GM19372 (cell line): ENCODE data around the gene DDN.

ENCODE experiments used
- ATAC-seq: cut with Tn5 transposase; IDR thresholded peaks from one replicate; pipeline ENCODE4 v1.9.1; 2021; ENCODE audit warnings: mild to moderate bottlenecking, low read depth, moderate library complexity; ENCODE audit not compliant: unreplicated experiment

The DDN gene

GRCh38 chr12:48985901-48986300, 13.3 kb downstream of the DDN start:
- ATAC-seq, result no peak

- no peak for ATAC-seq
Measured at GRCh38 chr12:48985475-48985897, 13.7 kb downstream of the DDN start.

DNA sequence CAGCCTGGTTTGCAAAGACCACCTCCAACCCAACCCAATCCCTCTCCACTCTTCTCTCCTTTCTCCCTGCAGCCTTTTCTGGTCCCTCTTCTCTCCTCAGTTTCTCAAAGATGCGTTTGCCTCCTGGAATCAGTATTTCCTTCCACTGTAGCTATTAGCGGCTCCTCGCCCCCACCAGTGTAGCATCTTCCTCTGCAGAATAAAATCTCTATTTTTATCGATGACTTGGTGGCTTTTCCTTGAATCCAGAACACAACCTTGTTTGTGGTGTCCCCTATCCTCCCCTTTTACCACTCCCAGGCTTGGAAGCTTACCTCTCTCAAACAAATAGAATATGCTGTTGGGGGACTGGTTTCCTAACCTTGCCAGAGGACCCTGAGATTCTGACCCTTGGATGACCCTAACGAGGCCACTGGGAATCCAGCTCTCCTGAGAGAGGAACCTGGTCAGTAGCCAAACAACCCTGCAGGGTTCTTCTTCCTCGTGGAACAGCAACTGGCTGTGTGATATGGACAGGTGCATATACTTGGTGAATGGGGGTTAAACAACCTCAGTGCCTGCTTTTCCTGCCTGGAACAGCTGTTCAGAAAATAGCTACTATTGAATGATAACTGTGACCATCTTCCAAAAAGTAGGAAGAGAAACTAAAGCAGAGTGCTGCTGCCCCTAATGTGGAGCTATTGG, 16.6 kb downstream of the DDN start:
- no peak for ATAC-seq

DNA sequence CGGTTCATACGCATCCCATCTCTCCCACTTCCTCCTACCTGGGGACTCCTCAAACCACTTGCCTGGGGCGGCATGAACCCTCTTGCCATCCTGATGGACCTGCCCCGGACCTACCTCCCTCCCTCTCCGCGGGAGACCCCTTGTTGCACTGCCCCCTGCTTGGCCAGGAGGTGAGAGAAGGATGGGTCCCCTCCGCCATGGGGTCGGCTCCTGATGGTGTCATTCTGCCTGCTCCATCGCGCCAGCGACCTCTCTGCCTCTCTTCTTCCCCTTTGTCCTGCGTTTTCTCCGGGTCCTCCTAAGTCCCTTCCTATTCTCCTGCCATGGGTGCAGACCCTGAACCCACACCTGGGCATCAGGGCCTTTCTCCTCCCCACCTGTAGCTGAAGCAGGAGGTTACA, 17.4 kb downstream of the DDN start:
- ATAC-seq, result no peak

DNA sequence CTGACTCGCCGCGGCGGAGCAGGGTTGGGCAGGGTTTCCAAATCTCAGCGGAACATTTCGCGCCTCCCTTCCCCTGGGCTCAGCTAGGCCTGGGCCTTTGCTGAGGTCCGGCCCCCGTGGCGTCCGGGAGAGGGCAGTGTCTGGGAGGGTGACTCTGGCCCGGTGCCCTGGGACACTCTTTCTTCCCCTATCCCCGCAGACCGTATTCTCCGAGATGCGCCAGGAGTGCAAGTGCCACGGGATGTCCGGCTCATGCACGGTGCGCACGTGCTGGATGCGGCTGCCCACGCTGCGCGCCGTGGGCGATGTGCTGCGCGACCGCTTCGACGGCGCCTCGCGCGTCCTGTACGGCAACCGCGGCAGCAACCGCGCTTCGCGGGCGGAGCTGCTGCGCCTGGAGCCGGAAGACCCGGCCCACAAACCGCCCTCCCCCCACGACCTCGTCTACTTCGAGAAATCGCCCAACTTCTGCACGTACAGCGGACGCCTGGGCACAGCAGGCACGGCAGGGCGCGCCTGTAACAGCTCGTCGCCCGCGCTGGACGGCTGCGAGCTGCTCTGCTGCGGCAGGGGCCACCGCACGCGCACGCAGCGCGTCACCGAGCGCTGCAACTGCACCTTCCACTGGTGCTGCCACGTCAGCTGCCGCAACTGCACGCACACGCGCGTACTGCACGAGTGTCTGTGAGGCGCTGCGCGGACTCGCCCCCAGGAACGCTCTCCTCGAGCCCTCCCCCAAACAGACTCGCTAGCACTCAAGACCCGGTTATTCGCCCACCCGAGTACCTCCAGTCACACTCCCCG, 18.0 kb downstream of the DDN start:
- no peak for ATAC-seq

DNA sequence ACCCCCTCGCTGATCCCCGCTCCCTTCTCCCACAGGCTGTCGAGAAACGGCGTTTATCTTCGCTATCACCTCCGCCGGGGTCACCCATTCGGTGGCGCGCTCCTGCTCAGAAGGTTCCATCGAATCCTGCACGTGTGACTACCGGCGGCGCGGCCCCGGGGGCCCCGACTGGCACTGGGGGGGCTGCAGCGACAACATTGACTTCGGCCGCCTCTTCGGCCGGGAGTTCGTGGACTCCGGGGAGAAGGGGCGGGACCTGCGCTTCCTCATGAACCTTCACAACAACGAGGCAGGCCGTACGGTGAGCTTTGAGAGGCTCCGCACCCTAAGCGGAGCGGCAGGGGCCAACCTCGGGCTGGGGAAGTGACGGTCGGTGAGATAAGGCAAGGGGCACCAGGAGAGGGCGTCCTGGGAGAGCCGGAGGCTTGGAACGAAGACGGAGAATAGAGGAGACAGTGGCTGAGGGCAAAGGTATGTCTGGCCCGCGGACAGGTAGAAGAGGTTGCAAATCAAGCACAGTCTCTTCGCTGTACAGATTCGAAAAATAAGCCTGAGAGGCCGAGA, 18.7 kb downstream of the DDN start:
- ATAC-seq, result no peak

DNA sequence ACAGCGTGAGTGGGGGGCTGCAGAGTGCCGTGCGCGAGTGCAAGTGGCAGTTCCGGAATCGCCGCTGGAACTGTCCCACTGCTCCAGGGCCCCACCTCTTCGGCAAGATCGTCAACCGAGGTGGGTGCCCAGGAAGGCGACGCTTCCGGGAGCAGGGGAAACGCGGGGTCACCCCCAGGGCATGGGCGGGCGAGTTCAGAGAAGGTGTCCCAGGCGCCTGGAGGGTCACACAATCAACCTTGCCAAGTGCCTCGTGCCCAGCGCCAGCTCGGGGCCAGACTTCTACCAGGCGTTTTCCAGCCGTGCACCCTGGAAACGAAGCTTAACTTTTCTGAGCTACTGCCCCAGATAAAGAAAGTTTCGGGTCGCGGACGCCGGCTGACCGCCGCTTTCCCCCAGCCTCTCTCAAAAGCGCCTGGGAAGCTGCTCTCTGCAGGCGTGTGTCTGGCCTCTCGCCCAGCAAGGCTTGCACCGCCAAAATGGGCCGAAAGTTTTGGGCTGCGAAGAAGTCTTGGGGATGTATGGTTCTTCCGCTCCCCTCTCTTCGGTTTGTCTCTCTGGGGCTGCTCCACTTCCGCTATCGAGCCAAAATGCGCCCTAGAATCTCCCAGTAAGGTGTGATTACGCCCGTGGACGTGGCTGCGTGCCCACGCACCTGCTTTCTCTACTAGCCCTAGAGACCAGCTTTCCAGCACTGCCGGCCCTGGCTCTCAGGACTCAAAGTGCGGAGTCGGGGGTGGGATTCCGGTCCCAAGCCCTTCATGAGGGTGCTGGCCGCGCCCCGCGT, 19.4 kb downstream of the DDN start:
- ATAC-seq, result no peak

DNA sequence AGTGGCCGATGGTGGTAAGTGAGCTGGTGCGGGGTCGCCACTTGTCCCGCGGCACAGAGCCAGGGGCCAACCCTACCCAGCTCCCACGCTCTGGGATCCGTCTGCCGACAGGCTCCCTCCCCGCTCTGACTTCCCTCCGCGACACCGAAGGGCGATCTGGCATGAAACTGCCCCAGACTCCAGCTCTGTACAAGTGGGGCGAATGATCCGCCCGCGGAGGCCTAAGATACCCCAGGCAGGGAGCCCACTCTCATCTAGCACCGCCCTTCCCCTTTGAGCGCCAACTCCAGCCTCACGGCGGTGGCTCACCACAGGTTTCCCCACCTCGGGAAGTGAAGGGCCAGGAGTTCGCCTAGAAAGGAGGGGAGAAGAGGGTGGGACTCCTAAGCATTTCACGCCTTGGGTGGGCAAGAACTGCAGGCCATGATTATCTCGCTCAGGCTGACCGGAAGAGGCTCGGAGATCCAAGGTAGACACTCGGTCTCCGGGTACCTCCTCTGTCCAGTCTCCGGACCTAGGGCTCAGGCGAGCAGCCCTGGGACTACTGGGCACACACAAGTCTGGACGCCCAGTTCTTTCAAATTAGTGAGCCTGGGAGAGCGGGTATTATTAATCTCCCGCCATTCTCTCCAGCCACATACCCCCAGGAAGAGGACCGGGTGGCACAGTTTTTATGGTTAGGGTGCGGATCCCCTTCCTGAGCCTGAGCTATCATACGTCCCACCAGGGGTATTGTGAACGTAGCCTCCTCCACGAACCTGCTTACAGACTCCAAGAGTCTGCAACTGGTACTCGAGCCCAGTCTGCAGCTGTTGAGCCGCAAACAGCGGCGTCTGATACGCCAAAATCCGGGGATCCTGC, 20.2 kb downstream of the DDN start:
- no peak for ATAC-seq

- peak; percentile 20 for ATAC-seq
Measured at GRCh38 chr12:48978291-48978740, 20.9 kb downstream of the DDN start, which contains the start of gene WNT1. Gene WNT1, plus strand, starts transcription at chr12:48978322. Its CDS starts 329 bp downstream, at chr12:48978651.

- ATAC-seq, result peak; percentile 54
Measured at GRCh38 chr12:48977290-48978281, 21.6 kb downstream of the DDN start.

GRCh38 chr12:48973941-48974673, 25.1 kb downstream of the DDN start:
- no peak for ATAC-seq

- no peak for ATAC-seq
Measured at GRCh38 chr12:48973531-48973930, 25.6 kb downstream of the DDN start.

DNA sequence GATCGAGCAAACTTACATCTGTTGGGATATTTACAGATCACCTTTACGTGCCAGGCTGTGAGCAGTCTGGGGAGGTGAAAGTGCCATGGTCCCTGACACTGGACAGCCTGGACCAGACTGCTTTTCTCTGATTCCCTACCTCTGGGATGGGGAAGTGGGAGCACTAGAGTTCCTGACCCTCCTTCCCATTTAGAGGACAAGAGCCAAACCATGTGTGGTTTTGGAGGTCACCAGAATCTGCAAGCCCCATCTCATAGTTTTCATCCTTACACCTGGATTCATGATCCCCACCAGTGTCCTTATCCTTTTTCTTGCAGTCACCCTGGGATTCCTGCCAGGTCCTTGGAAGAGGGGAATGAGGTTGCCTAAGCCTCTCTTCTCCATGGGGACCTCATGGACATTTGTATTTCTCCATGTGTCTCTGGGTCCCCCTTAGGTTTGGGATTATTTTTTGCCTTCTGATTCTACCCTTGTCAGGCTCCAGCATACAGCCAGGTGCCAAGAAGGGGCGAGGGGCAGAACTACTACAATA, 26.2 kb downstream of the DDN start:
- no peak for ATAC-seq

GRCh38 chr12:48972213-48972951, 26.8 kb downstream of the DDN start:
- no peak for ATAC-seq

GRCh38 chr12:48970702-48971334, 28.4 kb downstream of the DDN start:
- no peak for ATAC-seq

DNA sequence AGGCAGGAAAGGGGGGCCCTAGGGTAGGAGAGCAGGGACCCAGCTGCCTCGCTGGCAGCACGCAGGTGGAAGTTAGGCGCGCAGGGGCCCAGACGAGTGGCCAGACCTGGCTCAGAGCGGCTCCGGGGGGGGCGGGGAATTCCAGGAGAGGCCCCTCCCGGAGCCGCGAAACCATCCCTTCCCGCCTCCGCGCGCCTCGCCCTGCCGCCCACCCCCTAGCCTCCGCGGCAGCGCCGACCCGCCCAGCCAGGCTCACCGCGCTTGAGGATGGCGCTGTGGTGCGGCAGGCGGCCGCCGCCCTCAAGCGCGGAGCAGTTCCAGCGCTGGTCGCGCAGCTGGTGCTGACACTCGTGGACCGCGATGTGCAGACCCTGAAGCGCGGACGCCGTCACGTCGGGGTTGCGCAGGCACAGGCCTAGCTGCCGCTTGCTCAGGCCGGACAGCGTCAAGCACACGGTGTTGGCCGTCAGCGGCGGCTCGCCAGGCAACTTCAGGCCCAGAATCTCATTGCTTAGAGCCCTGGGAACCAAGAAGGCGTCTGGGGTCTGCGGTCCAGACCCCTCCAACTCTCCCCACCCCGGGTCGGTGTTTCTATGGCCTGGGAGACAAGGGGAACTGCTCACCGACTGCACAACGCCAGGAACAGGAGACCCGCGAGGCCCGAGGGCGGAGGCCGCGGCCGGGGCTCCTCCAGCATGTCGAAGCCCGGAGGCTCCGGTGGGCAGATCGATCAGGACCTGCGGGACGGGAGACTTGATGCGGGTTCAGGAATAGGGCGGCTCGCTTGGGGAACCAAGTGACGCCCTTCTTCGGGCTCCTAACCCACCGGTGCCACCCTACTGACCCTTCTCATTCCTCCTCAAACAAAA, 29.1 kb downstream of the DDN start:
- no peak for ATAC-seq
